Cardiac fibroblast (primary cell): Measurements from ENCODE around the gene PRPF40A.

Source experiments
- DNase-seq, 2 donors: peaks; one replicate each; pipeline versions ENCODE4 v3.0.0 to v3.0.0-alpha.2; 2010; ENCODE audit warnings: low read depth in 2 of 2
- H3K4me3 ChIP-seq, 2 donors: replicated peaks in 1 of 2; 1 replicate in 1 of 2; 2 replicates in 1 of 2; pipeline ENCODE4 v1.5.1; 2011; ENCODE audit warnings: low read depth in 2 of 2, low read length in 2 of 2, mild to moderate bottlenecking in 2 of 2, moderate library complexity in 1 of 2
- TF ChIP-seq, protein P1 (sequence below): IDR thresholded peaks from one replicate; pipeline ENCODE4 v1.5.1; 2011; ENCODE audit warnings: low read depth, mild to moderate bottlenecking, low read length, inconsistent platforms

PRPF40A gene

DNA sequence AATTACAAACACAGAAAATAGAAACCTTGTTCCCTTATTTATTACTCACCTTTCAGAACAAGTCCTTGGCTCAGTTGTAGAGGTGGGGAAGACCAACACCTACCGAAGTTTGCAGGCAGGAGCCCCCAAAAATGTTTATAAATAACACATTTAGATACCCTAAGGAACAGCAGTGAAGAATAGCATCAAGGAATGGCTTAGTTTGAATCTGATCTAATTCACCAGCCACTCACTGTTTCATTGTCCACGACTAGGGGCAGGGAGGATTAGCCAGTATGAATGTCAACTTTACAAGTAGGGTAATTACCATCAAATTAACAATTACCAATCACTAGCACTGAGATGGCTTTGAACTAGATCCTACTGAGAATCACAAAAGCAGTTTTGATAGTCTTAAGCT is 65.4 kb downstream of the PRPF40A start:
- no peak overlapping the region for H3K4me3 ChIP-seq
- TF ChIP-seq, protein P1, sequence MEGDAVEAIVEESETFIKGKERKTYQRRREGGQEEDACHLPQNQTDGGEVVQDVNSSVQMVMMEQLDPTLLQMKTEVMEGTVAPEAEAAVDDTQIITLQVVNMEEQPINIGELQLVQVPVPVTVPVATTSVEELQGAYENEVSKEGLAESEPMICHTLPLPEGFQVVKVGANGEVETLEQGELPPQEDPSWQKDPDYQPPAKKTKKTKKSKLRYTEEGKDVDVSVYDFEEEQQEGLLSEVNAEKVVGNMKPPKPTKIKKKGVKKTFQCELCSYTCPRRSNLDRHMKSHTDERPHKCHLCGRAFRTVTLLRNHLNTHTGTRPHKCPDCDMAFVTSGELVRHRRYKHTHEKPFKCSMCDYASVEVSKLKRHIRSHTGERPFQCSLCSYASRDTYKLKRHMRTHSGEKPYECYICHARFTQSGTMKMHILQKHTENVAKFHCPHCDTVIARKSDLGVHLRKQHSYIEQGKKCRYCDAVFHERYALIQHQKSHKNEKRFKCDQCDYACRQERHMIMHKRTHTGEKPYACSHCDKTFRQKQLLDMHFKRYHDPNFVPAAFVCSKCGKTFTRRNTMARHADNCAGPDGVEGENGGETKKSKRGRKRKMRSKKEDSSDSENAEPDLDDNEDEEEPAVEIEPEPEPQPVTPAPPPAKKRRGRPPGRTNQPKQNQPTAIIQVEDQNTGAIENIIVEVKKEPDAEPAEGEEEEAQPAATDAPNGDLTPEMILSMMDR = no peak
- DNase-seq = no peak

DNA sequence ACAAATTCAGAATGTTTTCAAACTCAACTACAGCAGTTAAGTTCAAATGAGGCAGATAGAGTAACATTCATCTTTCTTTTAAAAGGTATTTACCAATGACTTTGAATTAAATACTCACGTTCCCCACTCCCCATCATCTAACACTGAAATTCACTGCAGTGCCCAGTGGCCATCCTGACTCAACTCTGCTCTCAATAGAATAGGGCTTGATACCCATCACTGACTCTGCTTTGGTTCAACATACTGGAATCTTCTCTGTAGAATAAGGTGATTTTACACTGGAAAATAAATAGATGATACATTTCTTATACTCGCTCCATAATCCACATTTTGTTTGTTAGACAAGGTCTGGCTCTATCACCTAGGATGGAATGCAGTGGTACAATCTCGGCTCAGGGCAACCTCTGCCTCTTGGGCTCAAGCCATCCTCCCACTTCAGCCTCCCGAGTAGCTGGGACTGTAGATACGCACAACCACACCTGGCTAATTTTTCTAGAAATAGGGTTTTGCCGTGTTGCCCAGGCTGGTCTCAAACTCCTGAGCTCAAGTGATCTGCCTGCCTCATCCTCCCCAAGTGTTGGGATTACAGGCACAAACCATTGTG is 66.4 kb downstream of the PRPF40A start:
- TF ChIP-seq, protein P1 = no peak
- H3K4me3 ChIP-seq = no peak overlapping the region
- DNase-seq = no peak

DNA sequence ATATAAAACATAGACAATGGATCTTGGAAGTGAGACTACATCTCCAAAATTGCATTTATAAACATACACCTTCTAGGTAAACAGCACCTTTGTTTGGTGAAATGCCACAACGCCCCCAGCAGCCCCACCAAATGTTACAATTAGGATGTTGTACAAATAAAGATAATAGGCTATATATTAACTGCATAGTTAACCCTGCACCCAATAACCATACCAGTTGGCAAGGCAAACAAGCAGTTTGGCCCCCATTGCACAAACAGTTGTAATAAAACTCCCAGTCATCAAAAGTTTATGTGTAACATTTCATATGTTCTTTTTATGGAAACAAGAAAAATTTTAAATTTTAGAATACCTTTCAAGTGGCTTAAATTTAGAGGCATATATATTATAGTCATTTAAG is 67.3 kb downstream of the PRPF40A start:
- TF ChIP-seq, protein P1 = no peak
- H3K4me3 ChIP-seq = no peak overlapping the region
- no peak for DNase-seq

DNA sequence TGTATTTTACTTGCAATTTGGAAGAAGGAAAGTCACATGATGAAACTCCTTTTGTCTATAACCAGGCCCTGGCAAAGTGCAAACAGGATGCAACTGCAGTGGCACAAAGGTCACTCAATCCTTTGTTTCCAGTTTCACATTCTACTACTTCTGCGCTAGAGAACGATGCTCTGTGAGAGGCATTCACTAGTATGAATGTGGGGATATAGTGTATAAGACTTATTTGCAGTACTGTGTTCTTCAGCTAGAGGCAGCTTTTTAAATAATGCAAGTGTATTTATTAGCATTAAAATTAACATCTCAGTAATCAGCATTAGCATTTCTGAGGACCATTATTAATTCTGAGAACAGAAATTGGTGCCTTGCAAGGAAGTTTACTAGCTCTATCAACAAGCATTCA is 68.9 kb downstream of the PRPF40A start:
- TF ChIP-seq, protein P1 = peak; percentile 32
- H3K4me3 ChIP-seq = no peak overlapping the region
- DNase-seq = peak; percentile 23 to 29

DNA sequence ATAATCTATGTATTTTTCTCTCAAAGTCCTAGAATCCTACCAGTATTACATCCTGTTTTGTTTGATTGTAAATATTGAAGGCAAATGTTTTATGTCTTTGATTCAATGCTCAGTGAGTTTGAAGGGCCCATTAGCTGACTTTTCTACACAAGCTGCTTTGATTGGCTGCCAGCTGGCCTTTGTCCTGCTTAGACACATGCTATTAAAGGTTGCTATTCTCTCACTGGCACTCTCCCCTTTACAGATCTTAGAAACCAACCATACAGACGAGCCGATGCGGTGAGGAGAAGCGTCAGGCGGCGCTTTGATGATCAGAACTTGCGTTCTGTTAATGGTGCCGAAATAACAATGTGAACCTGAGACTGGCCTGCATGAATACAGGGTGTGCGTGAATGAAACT is 69.7 kb downstream of the PRPF40A start:
- TF ChIP-seq, protein P1 = no peak
- peak in 1 of 2 donors; percentile 47 for DNase-seq
- no peak overlapping the region for H3K4me3 ChIP-seq

DNA sequence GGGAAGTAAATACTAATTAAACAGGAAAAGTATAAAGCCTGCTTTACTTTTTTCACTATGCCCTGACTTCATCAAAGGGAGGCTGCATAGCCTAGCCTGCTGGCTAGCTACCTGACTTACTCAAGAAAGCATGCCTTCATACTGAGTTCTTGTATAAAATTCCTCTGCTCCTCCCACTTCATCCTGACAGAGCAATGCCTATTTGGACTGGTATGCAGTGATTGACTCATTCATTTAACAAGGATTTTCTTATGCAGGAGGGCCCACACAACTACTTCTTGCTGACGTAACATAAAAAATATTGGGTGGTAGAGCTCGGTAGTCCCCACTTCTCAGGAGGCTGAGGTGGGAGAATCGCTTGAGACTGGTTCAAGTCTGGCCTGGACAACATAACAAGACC is 70.5 kb downstream of the PRPF40A start:
- peak; percentile 70 to 90 for DNase-seq
- no peak overlapping the region for H3K4me3 ChIP-seq
- TF ChIP-seq, protein P1 = no peak

DNA sequence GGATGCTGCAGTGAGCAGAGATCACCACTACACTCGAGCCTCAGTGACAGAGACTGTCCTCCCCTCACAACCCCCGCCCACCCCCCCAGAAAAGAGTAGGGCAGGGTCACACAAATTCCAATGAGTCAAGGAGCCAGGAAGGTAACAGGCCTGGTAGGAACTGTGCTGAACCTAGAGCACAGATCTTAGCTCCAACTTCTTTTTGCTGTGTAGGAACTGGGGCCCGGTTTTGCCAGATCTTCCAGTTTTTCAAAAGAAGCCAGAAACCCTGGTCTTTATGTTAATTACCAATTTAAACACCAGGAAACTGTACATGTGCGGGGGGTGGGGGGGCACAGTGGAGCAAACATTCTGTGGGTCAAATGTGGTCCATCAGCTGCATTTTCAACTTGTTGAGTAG is 71.0 kb downstream of the PRPF40A start:
- no peak for DNase-seq
- H3K4me3 ChIP-seq = no peak overlapping the region
- TF ChIP-seq, protein P1 = no peak
